MM.1S (cell line): ENCODE results near the gene PLD1.

Experiments used
- DNase-seq: peaks from one replicate; pipeline ENCODE4 v3.0.0-alpha.2; 2015
- H2AFZ ChIP-seq: fragments of 300-600 bp; sonication (generic); 2 replicates; pipeline ENCODE4 v1.6.0; 2016; ENCODE audit warnings: antibody characterized with exemption, low read length
- H3F3A ChIP-seq: fragments of 300-600 bp; sonication (generic); 2 replicates; pipeline ENCODE4 v1.6.1; 2016; ENCODE audit warnings: mild to moderate bottlenecking, antibody characterized with exemption, low read length, moderate library complexity, mixed read lengths; ENCODE audit not compliant: insufficient read depth
- H3K27ac ChIP-seq: fragments of 300-600 bp; sonication (generic); 2 replicates; pipeline ENCODE4 v1.5.1; 2016; ENCODE audit warnings: mild to moderate bottlenecking, low read length
- H3K27me3 ChIP-seq: fragments of 300-600 bp; sonication (generic); replicated peaks from 2 replicates; pipeline ENCODE4 v1.6.0; 2016; ENCODE audit warnings: low read length; ENCODE audit not compliant: insufficient read depth
- H3K36me3 ChIP-seq: fragments of 300-600 bp; sonication (generic); replicated peaks from 2 replicates; pipeline ENCODE4 v1.6.1; 2016; ENCODE audit warnings: mild to moderate bottlenecking, low read length, mixed read lengths; ENCODE audit not compliant: insufficient read depth
- H3K4me1 ChIP-seq: fragments of 300-600 bp; sonication (generic); 2 replicates; pipeline ENCODE4 v1.6.1; 2016; ENCODE audit warnings: low read length, mixed read lengths
- H3K4me2 ChIP-seq: fragments of 300-600 bp; sonication (generic); 2 replicates; pipeline ENCODE4 v1.6.0; 2016; ENCODE audit warnings: low read depth, low read length
- H3K4me3 ChIP-seq: fragments of 300-600 bp; sonication (generic); 2 replicates; pipeline ENCODE4 v1.5.1; 2016; ENCODE audit warnings: low read length, mixed read lengths
- H3K79me2 ChIP-seq: fragments of 300-600 bp; sonication (generic); 2 replicates; pipeline ENCODE4 v1.6.1; 2016; ENCODE audit warnings: mixed run types, low read length, mixed read lengths
- H3K9ac ChIP-seq: fragments of 300-600 bp; sonication (generic); 2 replicates; pipeline ENCODE4 v1.6.1; 2016; ENCODE audit warnings: low read length, mixed read lengths
- H3K9me2 ChIP-seq: fragments of 300-600 bp; sonication (generic); replicated peaks from 2 replicates; pipeline ENCODE4 v1.6.1; 2016; ENCODE audit warnings: mild to moderate bottlenecking, low read length, mixed read lengths; ENCODE audit not compliant: insufficient read depth
- H3K9me3 ChIP-seq: fragments of 300-600 bp; sonication (generic); replicated peaks from 2 replicates; pipeline ENCODE4 v1.6.1; 2016; ENCODE audit warnings: mild to moderate bottlenecking, low read length, mixed read lengths; ENCODE audit not compliant: insufficient read depth
- H4K20me1 ChIP-seq: fragments of 300-600 bp; sonication (generic); 2 replicates; pipeline ENCODE4 v1.6.1; 2016; ENCODE audit warnings: mild to moderate bottlenecking, low read length, moderate library complexity, mixed read lengths; ENCODE audit not compliant: insufficient read depth
- CTCF ChIP-seq: fragments of 300-600 bp; sonication (generic); IDR thresholded peaks from 2 replicates; pipeline ENCODE4 v1.5.1; 2016; ENCODE audit warnings: antibody characterized with exemption, low read length, mixed read lengths
- EZH2 ChIP-seq: fragments of 300-600 bp; sonication (generic); optimal IDR thresholded peaks from 2 replicates; pipeline ENCODE3; 2017; ENCODE audit warnings: low read depth, mild to moderate bottlenecking, antibody characterized with exemption, low read length, mixed read lengths
- EZH2phosphoT487 ChIP-seq: fragments of 300-600 bp; sonication (generic); IDR thresholded peaks from 2 replicates; pipeline ENCODE4 v1.6.1; 2018; ENCODE audit warnings: antibody characterized with exemption, low read length

Gene PLD1

GRCh38 chr3:171822431-171823106 lies 12.3 kb upstream of the PLD1 start:
- no peaks in the 10 kb centered on the region for H3K79me2 ChIP-seq
- no peaks in the 10 kb centered on the region for H3K36me3 ChIP-seq
- H3K4me1 ChIP-seq = no peaks in the 10 kb centered on the region
- H2AFZ ChIP-seq = no peak overlapping the region
- no peaks in the 10 kb centered on the region for H3K27me3 ChIP-seq
- H3K9me3 ChIP-seq = no peaks in the 10 kb centered on the region
- no peaks in the 10 kb centered on the region for H3K9me2 ChIP-seq
- TF ChIP-seq EZH2 = no peak
- TF ChIP-seq CTCF = no peak
- TF ChIP-seq EZH2phosphoT487 = no peak
- H4K20me1 ChIP-seq = no peaks in the 10 kb centered on the region
- H3F3A ChIP-seq = no peaks in the 10 kb centered on the region
- no peak overlapping the region for H3K4me2 ChIP-seq
- no peak overlapping the region for H3K4me3 ChIP-seq
- no peak for DNase-seq
- H3K9ac ChIP-seq = no peak overlapping the region
- H3K27ac ChIP-seq = no peak overlapping the region

GRCh38 chr3:171821778-171822358 lies 11.6 kb upstream of the PLD1 start:
- H3F3A ChIP-seq = no peaks in the 10 kb centered on the region
- no peaks in the 10 kb centered on the region for H3K79me2 ChIP-seq
- H4K20me1 ChIP-seq = no peaks in the 10 kb centered on the region
- H2AFZ ChIP-seq = no peak overlapping the region
- no peak overlapping the region for H3K9ac ChIP-seq
- H3K4me1 ChIP-seq = no peaks in the 10 kb centered on the region
- H3K27me3 ChIP-seq = no peaks in the 10 kb centered on the region
- H3K4me2 ChIP-seq = no peak overlapping the region
- TF ChIP-seq CTCF (no peak), EZH2phosphoT487 (no peak), EZH2 (no peak)
- DNase-seq = no peak
- no peaks in the 10 kb centered on the region for H3K9me3 ChIP-seq
- no peaks in the 10 kb centered on the region for H3K36me3 ChIP-seq
- H3K27ac ChIP-seq = no peak overlapping the region
- no peaks in the 10 kb centered on the region for H3K9me2 ChIP-seq
- no peak overlapping the region for H3K4me3 ChIP-seq

GRCh38 chr3:171821044-171821443 lies 10.8 kb upstream of the PLD1 start:
- H2AFZ ChIP-seq = no peak overlapping the region
- H3K9me2 ChIP-seq = no peaks in the 10 kb centered on the region
- no peak overlapping the region for H3K27ac ChIP-seq
- DNase-seq = no peak
- no peaks in the 10 kb centered on the region for H3F3A ChIP-seq
- H3K4me3 ChIP-seq = no peak overlapping the region
- no peak for TF ChIP-seq EZH2
- no peak for TF ChIP-seq CTCF
- TF ChIP-seq EZH2phosphoT487 = no peak
- no peak overlapping the region for H3K4me2 ChIP-seq
- H3K9me3 ChIP-seq = no peaks in the 10 kb centered on the region
- H3K4me1 ChIP-seq = no peaks in the 10 kb centered on the region
- H3K9ac ChIP-seq = no peak overlapping the region
- H3K36me3 ChIP-seq = no peaks in the 10 kb centered on the region
- H4K20me1 ChIP-seq = no peaks in the 10 kb centered on the region
- H3K79me2 ChIP-seq = no peaks in the 10 kb centered on the region
- no peaks in the 10 kb centered on the region for H3K27me3 ChIP-seq
